ENCODE measurements around the gene MCCC2. TPM values are rescaled to one million over a fixed set of nuclear protein-coding genes. Genes with fewer than 3 reads are reported as not detected.
"Not testable (repeated sequence)": the region's sequence is repeated elsewhere in the genome, so short reads cannot be mapped to it uniquely, and the experiment has no call there.

The MCCC2 gene
- total and polyA plus RNA-seq, 2 of the 4 experiments (the other 2 are of a cell fraction), result 18.0 to 22.0 TPM

- H3K27me3 ChIP-seq (ENCODE audit: control insufficient read depth, insufficient read depth, low read length); CTCF ChIA-PET; H2BK15ac ChIP-seq (ENCODE audit: low read depth, low read length); H3K9ac ChIP-seq (ENCODE audit: low read depth, low read length); H3K27ac ChIP-seq (ENCODE audit: insufficient read depth, low read length); H3K14ac ChIP-seq (replicated peaks; ENCODE audit: low read depth, low read length); BruUV-seq (replicated peaks); DNase-seq; H3K18ac ChIP-seq (ENCODE audit: low read depth, low read length); H3K79me1 ChIP-seq (ENCODE audit: low read depth in 1 of 2, low read length in 2 of 2); H2BK20ac ChIP-seq (ENCODE audit: low read depth, low read length); H2AK9ac ChIP-seq (replicated peaks; ENCODE audit: low read depth, low read length, poor library complexity); H3K4me1 ChIP-seq (ENCODE audit: control insufficient read depth, insufficient read depth, low read length); H4K91ac ChIP-seq (ENCODE audit: insufficient read depth, low read depth, low read length); H3K4ac ChIP-seq (ENCODE audit: low read depth, low read length); H2AFZ ChIP-seq (replicated peaks; ENCODE audit: low read length, poor library complexity); H3K36me3 ChIP-seq (ENCODE audit: control insufficient read depth, insufficient read depth, low read length); H4K20me1 ChIP-seq (ENCODE audit: insufficient read depth, low read length); dilution Hi-C loops (cut with HindIII; ENCODE audit: low sequenced_read_pairs, unreplicated experiment); H3K4me2 ChIP-seq (ENCODE audit: low read depth, low read length); H4K8ac ChIP-seq (ENCODE audit: low read depth in 2 of 2, low read length in 2 of 2); H4K5ac ChIP-seq (ENCODE audit: low read depth, low read length); H2BK5ac ChIP-seq (ENCODE audit: low read depth, low read length, poor library complexity, severe bottlenecking); ATAC-seq (ENCODE audit: low read depth); H3K9me1 ChIP-seq (ENCODE audit: insufficient read depth, low read length); H3K56ac ChIP-seq (ENCODE audit: extremely low read depth, insufficient read depth, low read length); H2BK120ac ChIP-seq (ENCODE audit: low read depth, low read length); H2AK5ac ChIP-seq (ENCODE audit: low read depth, low read length); H3K9me3 ChIP-seq (ENCODE audit: control insufficient read depth, insufficient read depth, low read length); intact Hi-C loops (cut with micrococcal nuclease); H3K4me3 ChIP-seq (ENCODE audit: insufficient read depth, low read depth, low read length); POLR2A ChIA-PET (ENCODE audit: unreplicated experiment); H3K23ac ChIP-seq (ENCODE audit: low read depth, low read length): not testable (repeated sequence)
- no CpG with 5 or more reads among the region's 4 CpGs for WGBS, 2 experiments (ENCODE audit: extremely low coverage in 2 of 2, insufficient read length in 1 of 2)
- in situ Hi-C loops (cut with MboI; ENCODE audit: low sequenced_read_pairs), result loop anchor here (25.0 kb wide), 1 partner anchor 737 kb away; the partner anchor contains the start of genes MRPS27 and PTCD2
Measured at GRCh38 chr5:71575588-71575987, 11.6 kb upstream of the MCCC2 start.

Measured in IMR-90 (cell line).